H9 (cell line): Measurements from ENCODE around the gene ANXA3. TPM values are rescaled to one million over a fixed set of nuclear protein-coding genes. Genes with fewer than 3 reads are reported as not detected.
A peak's percentile ranks its signal among the peaks of the same experiment; 100 is the strongest.

Experiments
- DNase-seq: peaks from one replicate; pipeline ENCODE4 v3.0.0-alpha.2; 2017
- H2AFZ ChIP-seq: one replicate; pipeline ENCODE4 v1.6.1; 2013; ENCODE audit warnings: mild to moderate bottlenecking, low read length, control low read depth, moderate library complexity
- H2AK5ac ChIP-seq: 2 replicates; pipeline ENCODE4 v1.6.1; 2013; ENCODE audit warnings: low read length, control low read depth, mixed read lengths; ENCODE audit not compliant: insufficient read length
- H2BK120ac ChIP-seq: one replicate; pipeline ENCODE4 v1.6.1; 2013; ENCODE audit warnings: low read depth, mild to moderate bottlenecking, low read length, control low read depth, inconsistent platforms; ENCODE audit not compliant: poor library complexity, severe bottlenecking
- H2BK12ac ChIP-seq: 2 replicates; pipeline ENCODE4 v1.6.1; 2013; ENCODE audit warnings: low read length, control low read depth, mixed read lengths, low read depth; ENCODE audit not compliant: insufficient read length
- H2BK15ac ChIP-seq: 2 replicates; pipeline ENCODE4 v1.6.1; 2013; ENCODE audit warnings: low read depth, low read length, control low read depth
- H2BK20ac ChIP-seq: one replicate; pipeline ENCODE4 v1.6.1; 2013; ENCODE audit warnings: low read depth, mild to moderate bottlenecking, low read length, control low read depth, inconsistent platforms; ENCODE audit not compliant: poor library complexity, severe bottlenecking
- H2BK5ac ChIP-seq: 2 replicates; pipeline ENCODE4 v1.6.1; 2013; ENCODE audit warnings: low read length, control low read depth, mixed read lengths; ENCODE audit not compliant: insufficient read length
- H3K14ac ChIP-seq: 2 replicates; pipeline ENCODE4 v1.6.1; 2013; ENCODE audit warnings: low read length, control low read depth; ENCODE audit not compliant: insufficient read depth
- H3K18ac ChIP-seq: 2 replicates; pipeline ENCODE4 v1.6.1; 2013; ENCODE audit warnings: low read depth, mild to moderate bottlenecking, mixed read lengths, low read length, control low read depth; ENCODE audit not compliant: insufficient read length
- H3K23ac ChIP-seq: 2 replicates; pipeline ENCODE4 v1.6.1; 2013; ENCODE audit warnings: low read length, control low read depth, mixed read lengths, low read depth; ENCODE audit not compliant: insufficient read length
- H3K23me2 ChIP-seq: 2 replicates; pipeline ENCODE4 v1.6.1; 2013; ENCODE audit warnings: low read depth, mild to moderate bottlenecking, mixed read lengths, low read length, control low read depth; ENCODE audit not compliant: insufficient read length, poor library complexity, severe bottlenecking
- H3K27ac ChIP-seq: 2 replicates; pipeline ENCODE4 v1.5.1; 2013; ENCODE audit warnings: low read length, control low read depth, mixed read lengths, low read depth; ENCODE audit not compliant: insufficient read length
- H3K27me3 ChIP-seq: 2 replicates; pipeline ENCODE4 v1.6.1; 2013; ENCODE audit warnings: low read length, control low read depth, inconsistent platforms; ENCODE audit not compliant: insufficient read depth
- H3K4ac ChIP-seq: 2 replicates; pipeline ENCODE4 v1.6.1; 2013; ENCODE audit warnings: low read depth, mild to moderate bottlenecking, control low read depth, inconsistent platforms, low read length, moderate library complexity
- H3K4me1 ChIP-seq: 2 replicates; pipeline ENCODE4 v1.6.1; 2013; ENCODE audit warnings: low read length, control low read depth, inconsistent platforms; ENCODE audit not compliant: insufficient read depth
- H3K4me2 ChIP-seq: 2 replicates; pipeline ENCODE4 v1.6.1; 2013; ENCODE audit warnings: low read length, control low read depth, mixed read lengths; ENCODE audit not compliant: insufficient read length, insufficient read depth
- H3K56ac ChIP-seq: 2 replicates; pipeline ENCODE4 v1.6.1; 2013; ENCODE audit warnings: low read depth, mild to moderate bottlenecking, mixed read lengths, low read length, control low read depth; ENCODE audit not compliant: insufficient read length
- H3K79me1 ChIP-seq: 2 replicates; pipeline ENCODE4 v1.6.1; 2013; ENCODE audit warnings: low read depth, mild to moderate bottlenecking, moderate library complexity, low read length, control low read depth, inconsistent platforms; ENCODE audit not compliant: insufficient read depth, poor library complexity, severe bottlenecking
- H3K79me2 ChIP-seq: 2 replicates; pipeline ENCODE4 v1.6.1; 2013; ENCODE audit warnings: low read length, control low read depth, inconsistent platforms; ENCODE audit not compliant: insufficient read depth
- H3K9ac ChIP-seq: 2 replicates; pipeline ENCODE4 v1.6.1; 2013; ENCODE audit warnings: low read length, control low read depth, mixed read lengths; ENCODE audit not compliant: insufficient read length; ENCODE audit errors: extremely low read depth
- H3K9me3 ChIP-seq: one replicate; pipeline ENCODE4 v1.6.1; 2013; ENCODE audit warnings: low read depth, low read length, inconsistent platforms; ENCODE audit not compliant: control insufficient read depth
- H3T11ph ChIP-seq: one replicate; pipeline ENCODE4 v1.6.1; 2013; ENCODE audit warnings: mild to moderate bottlenecking, low read length, control low read depth, inconsistent platforms
- H4K20me1 ChIP-seq: one replicate; pipeline ENCODE4 v1.6.1; 2013; ENCODE audit not compliant: control insufficient read depth, insufficient read length, insufficient read depth
- H4K5ac ChIP-seq: 2 replicates; pipeline ENCODE4 v1.6.1; 2013; ENCODE audit warnings: low read depth, mild to moderate bottlenecking, mixed read lengths, low read length, control low read depth; ENCODE audit not compliant: insufficient read length
- H4K8ac ChIP-seq: replicated peaks from 2 replicates; pipeline ENCODE4 v1.6.1; 2013; ENCODE audit warnings: low read length, control low read depth, mixed read lengths, low read depth; ENCODE audit not compliant: insufficient read length
- H4K91ac ChIP-seq: 2 replicates; pipeline ENCODE4 v1.6.1; 2013; ENCODE audit warnings: low read depth, mild to moderate bottlenecking, moderate library complexity, mixed read lengths, low read length, control low read depth; ENCODE audit not compliant: insufficient read length
- H3K27ac Mint-ChIP-seq, 3 experiments: 2 replicates in 2 of 3; 3 replicates in 1 of 3; pipeline ENCODE4 v1.8.0; 2020 to 2021; ENCODE audit warnings: mixed read lengths in 3 of 3, mild to moderate bottlenecking in 1 of 3, moderate library complexity in 1 of 3
- H3K27me3 Mint-ChIP-seq: 2 replicates; pipeline ENCODE4 v1.8.0; 2021; ENCODE audit warnings: low read depth, mild to moderate bottlenecking, moderate library complexity, mixed read lengths
- H3K36me3 Mint-ChIP-seq, 3 experiments: 2 replicates in 2 of 3; 3 replicates in 1 of 3; pipeline ENCODE4 v1.8.0; 2020 to 2021; ENCODE audit warnings: low read depth in 3 of 3, mixed read lengths in 3 of 3; ENCODE audit not compliant: insufficient read depth in 1 of 3
- H3K4me1 Mint-ChIP-seq, 2 experiments: 2 replicates each; pipeline ENCODE4 v1.8.0; 2020; ENCODE audit warnings: mixed read lengths in 2 of 2
- H3K4me3 Mint-ChIP-seq, 2 experiments: 2 replicates in 1 of 2; 3 replicates in 1 of 2; pipeline ENCODE4 v1.8.0; 2020 to 2021; ENCODE audit warnings: mild to moderate bottlenecking in 2 of 2, mixed read lengths in 2 of 2, moderate library complexity in 1 of 2
- H3K9me3 Mint-ChIP-seq, 2 experiments: 2 replicates in 1 of 2; 3 replicates in 1 of 2; pipeline ENCODE4 v1.8.0; 2020; ENCODE audit warnings: mild to moderate bottlenecking in 2 of 2, mixed read lengths in 2 of 2, moderate library complexity in 1 of 2
- CTCF ChIP-seq: fragments of 200-600 bp; sonication (generic); conservative IDR thresholded peaks from 3 replicates; pipeline ENCODE4 v1.8.0; 2021; ENCODE audit warnings: antibody characterized with exemption, mild to moderate bottlenecking
- WGBS: extraction: QIAGEN DNeasy Blood & Tissue Kit; methylation state at CpG from one replicate; pipeline ENCODE4 v1.1.7; 2013; ENCODE audit warnings: missing lambda C conversion rate, low lambda C conversion rate, mixed read lengths; ENCODE audit not compliant: insufficient read length; ENCODE audit errors: extremely low coverage; 5-methylcytosine and 5-hydroxymethylcytosine counted together
- total RNA-seq: library from RNA; stranded (reverse); gene quantifications from 2 replicates; pipeline ENCODE4 v1.2.1, GENCODE V29; 2021

The ANXA3 gene
- total RNA-seq, 1 experiment from 2014 or later: 20.6 TPM

- Histone ChIP-seq H4K20me1 (no peaks in the 10 kb centered on the region), H3K27ac (no peak overlapping the region), H4K91ac (no peak overlapping the region), H2BK15ac (no peak overlapping the region), H3K4me1 (no peaks in the 10 kb centered on the region), H3K56ac (no peak overlapping the region), H2BK120ac (no peak overlapping the region), H4K8ac (no peak overlapping the region), H3T11ph (no peak overlapping the region), H3K14ac (no peak overlapping the region), H2BK20ac (no peak overlapping the region), H2BK12ac (no peak overlapping the region), H3K79me2 (no peaks in the 10 kb centered on the region), H2BK5ac (no peak overlapping the region), H3K23me2 (no peaks in the 10 kb centered on the region), H3K18ac (no peak overlapping the region), H3K9me3 (no peaks in the 10 kb centered on the region), H2AFZ (no peak overlapping the region), H3K4me2 (no peak overlapping the region), H3K9ac (no peak overlapping the region), H2AK5ac (no peak overlapping the region), H3K4ac (no peak overlapping the region), H4K5ac (no peak overlapping the region), H3K79me1 (no peaks in the 10 kb centered on the region), H3K23ac (no peak overlapping the region), H3K27me3 (no peaks in the 10 kb centered on the region)
- Mint-ChIP-seq H3K9me3 (no peaks in the 10 kb centered on the region), H3K4me1 (peaks cover 7% of the 10 kb centered on the region in 2 experiments; a peak in 2 of 4 replicates), H3K36me3 (peaks cover 0 to 8% (median 0%) of the 10 kb centered on the region in 3 experiments; a peak in 1 of 7 replicates), H3K27me3 (no peaks in the 10 kb centered on the region), H3K27ac (peak overlapping the region in 1 of 3 experiments; percentile 79; a peak in 1 of 7 replicates), H3K4me3 (no peak overlapping the region)
- no CpG with 5 or more reads among the region's 2 CpGs for WGBS
- TF ChIP-seq CTCF: no peak
- no peak for DNase-seq
These were observed 48.4 kb downstream of the ANXA3 start for GRCh38 chr4:78599931-78600375.
